HG02970 (cell line): ENCODE data around the gene LEP.

Experiments used
- ATAC-seq: cut with Tn5 transposase; IDR thresholded peaks from one replicate; pipeline ENCODE4 v1.9.1; 2021; ENCODE audit warnings: mild to moderate bottlenecking, moderate library complexity, moderate number of reproducible peaks; ENCODE audit not compliant: unreplicated experiment, low FRiP score

The LEP gene

DNA sequence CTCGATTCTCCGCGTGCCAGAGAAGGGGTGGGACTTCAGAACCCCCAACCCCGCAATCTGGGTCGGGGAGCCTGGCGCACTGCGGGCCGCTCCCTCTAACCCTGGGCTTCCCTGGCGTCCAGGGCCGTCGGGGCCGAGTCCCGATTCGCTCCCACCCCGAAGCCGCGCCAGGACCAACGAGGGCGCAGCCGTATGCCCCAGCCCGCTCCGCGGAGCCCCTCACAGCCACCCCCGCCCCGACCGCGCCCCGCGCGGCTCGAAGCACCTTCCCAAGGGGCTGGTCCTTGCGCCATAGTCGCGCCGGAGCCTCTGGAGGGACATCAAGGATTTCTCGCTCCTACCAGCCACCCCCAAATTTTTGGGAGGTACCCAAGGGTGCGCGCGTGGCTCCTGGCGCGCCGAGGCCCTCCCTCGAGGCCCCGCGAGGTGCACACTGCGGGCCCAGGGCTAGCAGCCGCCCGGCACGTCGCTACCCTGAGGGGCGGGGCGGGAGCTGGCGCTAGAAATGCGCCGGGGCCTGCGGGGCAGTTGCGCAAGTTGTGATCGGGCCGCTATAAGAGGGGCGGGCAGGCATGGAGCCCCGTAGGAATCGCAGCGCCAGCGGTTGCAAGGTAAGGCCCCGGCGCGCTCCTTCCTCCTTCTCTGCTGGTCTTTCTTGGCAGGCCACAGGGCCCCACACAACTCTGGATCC, at the start of gene LEP:
Gene LEP (plus strand): TSS at position 583 of the 691 bp plus-strand sequence. CDS start 10,741 bp downstream, outside the sequence.
- ATAC-seq: no peak

DNA sequence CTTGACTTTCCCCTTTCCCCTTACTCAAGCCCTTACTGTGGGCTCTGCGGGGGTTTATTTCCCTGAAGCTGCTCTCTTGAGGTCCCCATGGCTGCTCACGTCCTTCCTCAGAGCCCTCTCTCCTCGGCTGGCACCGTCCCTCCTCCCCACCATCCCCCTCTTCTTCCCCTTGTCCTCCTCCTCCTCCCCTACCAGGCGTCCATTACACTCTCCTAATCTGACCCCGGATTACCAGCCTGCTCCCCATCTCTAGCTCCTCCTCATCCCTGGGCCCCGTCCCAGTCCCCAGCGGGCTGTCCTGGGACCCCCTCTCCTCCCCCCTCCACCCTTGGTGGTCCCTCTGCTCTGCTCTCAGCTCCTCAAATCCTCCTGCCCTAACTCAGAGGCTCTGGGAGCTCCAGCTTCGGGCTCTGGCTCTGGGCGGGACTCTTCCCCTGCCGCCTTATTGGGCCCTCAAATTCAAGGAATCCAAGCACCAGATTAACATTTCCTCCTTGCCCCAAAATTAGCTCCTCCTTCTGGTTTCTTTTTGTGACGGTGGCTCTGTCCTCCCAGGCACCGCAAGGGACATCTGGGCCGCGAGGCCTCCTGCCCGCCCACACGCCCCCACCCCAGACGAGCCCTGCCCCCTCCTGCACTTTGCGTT, 48.5 kb upstream of the LEP start:
- no peak for ATAC-seq

DNA sequence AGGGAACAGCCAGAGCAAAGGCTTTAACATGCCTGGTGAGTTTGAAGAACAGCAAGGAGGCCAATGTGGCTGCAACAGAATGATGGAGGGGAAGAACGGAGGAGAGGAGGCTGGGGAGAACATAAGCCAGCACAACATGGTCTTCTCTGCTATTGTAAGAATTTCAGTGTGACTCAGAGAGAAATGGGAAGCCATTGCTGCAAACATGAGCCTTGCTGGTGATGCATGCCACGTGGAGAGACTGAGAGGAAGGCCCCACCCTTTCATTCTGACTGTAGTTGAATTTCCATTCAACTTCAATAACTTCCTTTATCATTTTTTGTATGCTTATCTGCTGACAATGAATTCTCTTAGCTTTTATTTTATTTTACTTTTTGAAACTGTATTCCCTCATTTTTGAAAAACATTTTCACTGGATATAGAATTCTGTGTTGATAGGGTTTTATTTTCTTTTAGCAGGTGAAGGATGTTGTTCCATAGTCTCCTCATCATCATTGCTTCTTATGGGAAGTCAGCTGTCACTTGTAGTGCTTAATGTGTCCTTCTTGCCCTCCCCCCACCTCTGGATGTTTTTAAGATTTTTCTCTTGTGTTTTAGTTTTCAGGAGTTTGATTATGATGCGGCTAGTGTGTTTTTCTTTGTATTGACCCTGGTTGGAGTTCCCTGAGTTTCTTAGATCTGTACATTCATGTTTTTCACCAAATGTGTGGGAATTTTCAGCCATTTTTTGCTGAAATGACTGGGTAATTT, 46.4 kb upstream of the LEP start:
- ATAC-seq: no peak

DNA sequence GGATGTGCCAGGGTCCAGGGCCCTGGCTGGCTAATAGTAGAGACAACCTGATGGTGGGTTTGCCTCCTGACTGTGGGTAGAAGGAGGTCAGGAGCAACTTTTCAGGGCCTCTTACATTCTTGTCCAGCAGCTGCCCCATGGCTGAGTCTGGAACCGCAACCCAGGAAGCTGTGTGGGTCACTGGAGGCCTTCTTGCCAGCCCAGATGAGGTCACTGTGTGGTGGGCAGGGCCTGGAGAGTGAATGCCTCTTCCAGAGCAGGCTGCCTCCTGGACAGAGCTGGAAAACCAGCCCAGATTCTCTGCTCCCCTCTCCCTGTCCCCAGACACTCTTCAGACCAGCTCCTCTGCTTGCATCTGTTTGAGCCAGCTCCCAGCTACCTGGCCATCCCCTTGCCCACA, 43.5 kb upstream of the LEP start:
- no peak for ATAC-seq

DNA sequence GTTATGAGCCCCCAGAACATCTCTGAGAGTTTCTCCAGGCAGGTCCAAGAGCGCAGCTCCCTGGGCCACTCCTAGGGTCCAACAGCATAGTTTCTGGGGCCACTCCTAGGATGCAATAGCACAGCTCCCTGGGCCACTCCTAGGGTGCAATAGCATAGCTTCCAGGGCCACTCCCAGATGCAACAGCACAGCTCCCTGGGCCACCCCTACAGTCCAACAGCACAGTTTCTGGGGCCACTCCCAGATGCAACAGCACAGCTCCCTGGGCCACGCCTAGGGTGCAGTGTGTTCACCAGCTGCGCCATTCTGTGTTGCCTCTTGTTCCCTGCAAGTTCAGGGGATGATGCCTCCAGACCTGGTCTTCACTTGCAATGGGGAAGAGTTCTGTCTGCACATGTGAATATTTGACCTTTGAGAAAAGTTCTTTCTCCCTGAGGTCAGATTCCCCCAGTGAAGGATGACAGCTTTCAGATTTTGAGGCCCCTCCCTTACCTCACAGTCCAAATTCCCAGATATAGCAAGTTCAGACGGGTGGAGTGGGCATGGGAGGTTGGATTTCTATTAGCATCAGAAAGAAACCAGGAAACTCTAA, 43.0 kb upstream of the LEP start:
- ATAC-seq: no peak

DNA sequence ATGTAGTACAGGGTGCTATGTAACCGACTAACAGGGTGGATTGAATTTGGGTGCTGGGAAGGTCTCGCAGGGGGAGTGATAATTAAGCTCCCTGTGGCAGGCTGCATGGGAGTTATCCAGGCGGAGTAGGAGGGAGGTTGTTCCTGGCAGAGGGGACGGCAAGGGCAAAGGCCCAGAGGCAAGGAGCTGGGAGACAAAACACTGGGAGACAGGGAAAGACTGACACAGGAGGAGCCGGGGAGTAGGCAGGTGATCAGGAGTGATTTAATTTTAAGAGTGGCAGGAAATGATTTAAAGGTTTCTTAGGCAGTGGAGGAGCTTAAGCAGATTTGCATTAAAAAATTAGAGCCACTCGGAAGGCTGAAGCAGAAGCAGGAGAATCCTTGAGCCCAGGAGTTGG, 40.7 kb upstream of the LEP start:
- no peak for ATAC-seq

DNA sequence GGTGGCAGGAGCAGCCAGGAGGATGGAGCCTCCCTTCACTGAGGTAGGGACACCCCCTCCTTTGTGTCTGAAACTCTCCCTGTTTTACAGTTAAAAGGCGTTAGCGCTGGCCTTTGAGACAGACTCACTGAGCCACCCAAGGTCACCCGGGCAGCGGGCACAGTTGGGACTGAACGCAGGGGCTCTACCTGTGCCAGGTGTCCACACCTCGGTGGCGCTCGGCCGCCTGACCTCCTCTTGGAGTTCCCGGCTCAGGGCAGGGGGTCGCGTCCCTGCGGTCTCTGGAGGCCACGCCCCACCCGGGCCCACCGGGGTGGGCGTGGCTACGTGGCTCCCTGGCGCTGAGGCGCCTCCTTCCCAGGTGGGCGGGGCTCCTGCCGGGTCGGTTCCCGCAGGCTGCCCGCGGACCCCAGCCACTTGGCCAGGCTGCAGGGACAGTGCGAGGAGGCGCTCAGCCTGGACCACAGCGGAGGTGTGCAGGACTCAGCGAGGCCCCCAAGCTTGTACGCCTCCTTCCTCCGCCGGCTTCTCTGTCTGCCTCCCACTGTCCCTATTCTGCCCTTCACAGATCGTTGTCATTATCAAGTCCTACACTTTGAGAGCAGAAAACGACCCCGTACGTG, 39.9 kb upstream of the LEP start:
- no peak for ATAC-seq

DNA sequence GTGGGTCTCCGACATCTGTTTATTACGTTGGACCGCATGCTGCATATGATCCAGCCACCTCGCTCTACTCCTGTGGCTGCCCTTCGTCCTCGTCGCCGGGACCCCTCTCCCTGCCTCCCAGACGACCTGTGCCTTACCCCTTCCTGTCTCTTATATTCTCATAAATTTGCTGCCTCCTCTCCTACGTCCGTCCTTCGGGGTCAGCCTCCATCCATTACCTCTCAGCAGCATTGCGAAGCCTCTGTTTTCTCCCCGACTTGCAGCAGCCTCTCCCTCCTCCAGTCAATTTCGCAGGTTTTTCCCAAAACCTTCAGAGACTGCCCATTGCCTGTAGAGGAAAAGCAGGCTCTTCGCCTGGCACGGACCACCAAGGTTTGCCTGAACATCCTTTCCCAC, 39.4 kb upstream of the LEP start:
- ATAC-seq: no peak

DNA sequence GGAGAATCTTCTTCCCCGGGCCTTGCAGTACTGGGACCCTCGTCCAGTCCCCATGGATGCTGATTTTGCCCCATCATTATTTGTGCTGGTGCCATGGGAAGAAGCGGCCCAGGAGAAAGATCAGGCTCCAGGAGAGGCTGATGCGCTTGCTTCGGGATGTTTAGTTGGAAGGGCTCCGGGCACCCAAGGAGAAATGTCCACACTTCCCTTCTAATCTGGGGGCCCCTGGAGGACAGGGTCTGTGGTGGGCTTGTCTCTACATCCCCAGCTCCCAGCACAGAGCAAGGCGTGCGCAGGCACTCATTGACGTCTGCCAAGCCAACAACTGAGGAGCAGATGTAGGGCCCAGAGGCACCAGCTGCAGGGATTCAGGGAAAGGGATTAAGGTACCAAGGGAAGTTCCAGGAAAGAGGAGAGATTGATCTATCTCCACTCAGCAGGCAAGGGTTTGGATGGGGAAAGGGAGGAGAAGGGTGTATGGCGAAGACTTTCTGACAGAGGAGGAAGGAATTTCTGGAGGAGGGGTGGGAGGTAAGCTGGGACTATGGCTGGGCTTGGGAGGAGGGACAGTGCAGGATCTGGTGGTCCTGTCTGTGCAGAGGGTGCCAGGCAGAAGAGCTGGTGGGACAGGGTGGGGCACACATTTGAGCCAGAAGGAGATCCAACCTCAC, 38.7 kb upstream of the LEP start:
- no peak for ATAC-seq

DNA sequence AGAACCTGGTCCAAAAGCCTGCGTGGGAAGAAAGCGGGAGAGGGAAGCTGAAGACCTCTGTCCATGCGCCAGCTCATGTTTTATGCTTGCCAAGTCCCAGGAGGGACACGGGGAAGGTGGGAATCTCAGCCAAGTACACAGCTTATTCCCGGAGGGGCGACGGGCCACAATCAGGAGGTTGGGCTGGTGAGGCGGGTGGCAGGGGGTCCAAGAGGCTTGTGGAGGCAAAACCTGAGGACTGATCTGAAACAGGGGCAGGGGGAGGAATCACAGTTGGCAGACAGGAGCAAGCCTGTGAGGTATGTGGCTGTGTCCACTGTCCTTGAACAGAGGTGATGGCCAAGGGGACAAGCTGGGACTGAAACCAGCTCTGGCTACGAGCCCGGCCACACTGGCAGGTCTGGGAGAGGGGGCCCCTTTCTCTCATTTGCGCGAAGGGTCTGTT, 38.0 kb upstream of the LEP start:
- ATAC-seq: no peak

DNA sequence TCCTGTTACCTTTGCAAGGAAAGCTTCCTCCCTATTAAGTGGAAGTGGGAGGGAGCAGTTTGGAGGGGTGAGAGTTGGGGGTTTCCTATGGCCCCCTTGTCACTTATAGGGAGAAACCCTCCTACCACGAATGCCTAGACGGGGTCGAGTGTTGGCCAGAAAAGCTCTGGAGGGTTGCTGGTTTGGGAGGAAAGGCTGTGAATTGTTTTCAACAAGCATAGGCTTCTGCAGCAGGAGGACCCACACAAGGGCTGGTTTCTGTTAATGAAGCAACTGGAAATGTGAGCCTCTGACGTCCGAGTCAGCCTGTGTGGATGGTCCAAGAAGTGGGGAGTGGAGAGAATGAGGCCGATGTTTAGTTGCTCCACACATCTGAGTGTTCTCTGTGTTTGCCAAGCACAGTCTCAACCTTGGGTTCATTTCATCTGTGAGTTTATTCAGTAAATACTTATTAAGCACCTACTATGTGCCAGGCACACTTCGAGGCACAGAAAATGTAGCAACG, 37.3 kb upstream of the LEP start:
- no peak for ATAC-seq

DNA sequence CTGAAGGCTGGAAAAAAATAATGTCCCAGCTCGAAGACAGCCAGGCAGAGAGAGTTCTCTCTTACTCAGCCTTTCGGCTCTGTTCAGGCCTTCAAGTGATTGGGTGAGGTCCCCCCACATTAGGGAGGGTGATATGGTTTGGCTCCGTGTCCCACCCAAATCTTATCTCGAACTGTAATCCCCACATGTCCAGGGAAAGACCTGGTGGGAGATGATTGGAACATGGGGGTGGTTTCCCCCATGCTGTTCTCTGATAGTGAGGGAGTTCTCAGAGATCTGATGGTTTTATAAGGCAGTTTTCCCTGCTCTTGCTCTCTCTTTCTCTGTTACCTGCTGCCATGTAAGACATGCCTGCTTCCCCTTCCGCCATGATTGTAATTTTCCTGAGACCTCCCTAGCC, 36.6 kb upstream of the LEP start:
- no peak for ATAC-seq

DNA sequence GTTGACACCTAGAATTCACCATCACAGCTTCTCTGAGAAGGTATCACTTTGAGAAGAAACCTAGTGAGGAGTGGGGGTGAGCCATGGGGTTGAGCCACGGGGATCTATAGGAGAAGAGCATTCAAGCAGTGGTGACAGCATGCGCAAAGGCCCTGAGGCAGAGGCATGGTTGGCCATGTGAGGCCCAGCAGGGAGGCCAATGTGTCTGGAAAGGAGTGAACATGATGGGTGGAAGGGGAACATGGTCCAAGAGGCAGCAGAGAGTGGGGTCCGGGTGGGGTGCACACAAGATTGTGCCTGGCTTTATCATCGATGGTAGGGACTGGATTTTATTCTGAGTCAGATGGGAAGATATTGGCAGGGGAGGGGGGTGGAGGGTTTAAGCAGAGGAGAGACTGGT, 36.0 kb upstream of the LEP start:
- no peak for ATAC-seq

DNA sequence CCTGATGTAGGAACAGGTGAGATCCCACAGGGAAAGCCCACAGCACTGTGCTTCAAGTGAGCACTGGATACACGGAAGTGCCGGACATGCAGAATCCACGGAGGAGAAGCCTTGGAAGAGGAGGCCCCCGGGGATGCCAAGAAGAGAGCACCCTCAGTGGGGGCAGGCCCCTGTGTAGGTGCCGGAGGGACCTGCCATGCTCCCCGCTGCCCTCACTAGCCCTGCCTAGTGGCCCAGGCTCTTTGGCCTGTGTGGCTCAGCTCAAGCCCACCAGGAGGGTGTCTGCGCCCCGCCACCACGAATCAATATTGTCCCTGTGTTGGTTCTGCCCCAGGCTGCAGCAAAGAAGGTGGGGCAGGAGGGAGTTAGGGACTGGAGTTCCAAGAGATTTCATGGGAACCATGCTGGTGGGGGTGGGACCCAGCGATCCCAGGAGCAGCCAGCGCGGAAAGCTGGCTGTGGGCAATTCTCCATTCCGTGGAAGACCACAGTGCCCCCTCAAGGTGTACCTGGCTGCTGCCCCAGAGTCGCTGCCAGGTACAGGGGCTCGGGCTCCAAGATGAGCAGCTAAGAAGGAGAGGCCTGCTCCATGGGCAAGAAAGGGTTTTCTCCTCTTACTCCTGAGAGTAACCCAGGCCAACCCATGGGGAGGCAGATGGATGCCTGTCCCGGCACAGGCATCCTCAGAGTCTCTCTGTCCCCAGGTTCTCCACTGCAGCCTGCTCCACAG, 34.9 kb upstream of the LEP start:
- no peak for ATAC-seq

DNA sequence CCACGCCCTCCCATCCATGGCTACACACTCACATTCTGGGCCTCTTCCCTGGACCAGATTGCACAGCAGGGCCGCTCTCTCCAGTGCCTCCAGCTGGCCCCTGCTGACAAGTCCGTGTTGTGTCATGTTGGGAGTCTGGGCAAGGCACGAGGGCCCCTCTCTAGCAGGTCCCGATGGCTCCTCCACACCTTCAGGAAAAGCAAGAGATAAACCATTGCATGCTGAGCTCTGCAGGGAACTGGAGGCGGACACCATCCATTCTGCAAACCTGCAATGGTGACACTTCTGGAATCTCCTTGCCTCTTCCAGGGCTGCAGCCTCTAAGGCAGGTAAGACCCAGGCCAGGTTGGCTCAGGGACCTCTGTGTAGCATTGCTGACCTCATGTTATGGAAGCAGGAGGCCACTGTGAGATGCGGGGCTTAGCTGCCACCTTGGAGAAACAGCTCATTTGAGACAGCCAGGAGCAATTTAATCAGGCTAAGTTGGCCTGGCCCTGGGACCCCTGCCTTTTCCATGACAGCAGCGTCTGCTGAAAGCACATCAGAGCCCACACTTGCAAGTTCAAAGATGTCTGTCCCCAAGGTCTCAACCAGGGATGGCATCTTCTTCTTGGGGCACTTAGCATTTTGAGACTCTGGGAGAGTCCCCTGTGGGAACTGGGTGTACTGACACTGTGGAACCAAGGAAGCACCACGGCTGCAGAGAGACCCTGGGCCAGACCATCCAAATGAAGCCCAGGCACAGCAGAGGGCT, 34.2 kb upstream of the LEP start:
- no peak for ATAC-seq

DNA sequence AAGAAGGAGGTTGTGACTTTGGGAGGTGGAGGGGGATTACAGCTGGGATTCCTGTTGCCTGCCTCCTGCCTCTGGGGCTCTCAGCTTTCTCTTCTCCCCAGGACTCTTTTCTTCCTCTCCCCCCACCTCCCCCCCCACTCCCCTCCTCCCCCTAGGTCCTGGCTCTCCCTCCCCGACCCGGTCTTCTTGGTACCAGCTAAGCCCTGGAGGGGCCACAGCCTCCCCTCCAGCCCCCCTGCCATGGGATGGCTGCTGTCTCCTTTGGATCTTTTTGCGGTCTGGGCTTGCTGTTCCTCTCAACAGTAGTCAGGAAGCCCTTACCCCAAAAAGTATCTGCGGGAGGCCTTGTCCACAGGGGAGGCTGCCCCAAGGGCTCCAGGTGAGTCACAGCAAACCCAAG, 33.5 kb upstream of the LEP start:
- ATAC-seq: no peak

DNA sequence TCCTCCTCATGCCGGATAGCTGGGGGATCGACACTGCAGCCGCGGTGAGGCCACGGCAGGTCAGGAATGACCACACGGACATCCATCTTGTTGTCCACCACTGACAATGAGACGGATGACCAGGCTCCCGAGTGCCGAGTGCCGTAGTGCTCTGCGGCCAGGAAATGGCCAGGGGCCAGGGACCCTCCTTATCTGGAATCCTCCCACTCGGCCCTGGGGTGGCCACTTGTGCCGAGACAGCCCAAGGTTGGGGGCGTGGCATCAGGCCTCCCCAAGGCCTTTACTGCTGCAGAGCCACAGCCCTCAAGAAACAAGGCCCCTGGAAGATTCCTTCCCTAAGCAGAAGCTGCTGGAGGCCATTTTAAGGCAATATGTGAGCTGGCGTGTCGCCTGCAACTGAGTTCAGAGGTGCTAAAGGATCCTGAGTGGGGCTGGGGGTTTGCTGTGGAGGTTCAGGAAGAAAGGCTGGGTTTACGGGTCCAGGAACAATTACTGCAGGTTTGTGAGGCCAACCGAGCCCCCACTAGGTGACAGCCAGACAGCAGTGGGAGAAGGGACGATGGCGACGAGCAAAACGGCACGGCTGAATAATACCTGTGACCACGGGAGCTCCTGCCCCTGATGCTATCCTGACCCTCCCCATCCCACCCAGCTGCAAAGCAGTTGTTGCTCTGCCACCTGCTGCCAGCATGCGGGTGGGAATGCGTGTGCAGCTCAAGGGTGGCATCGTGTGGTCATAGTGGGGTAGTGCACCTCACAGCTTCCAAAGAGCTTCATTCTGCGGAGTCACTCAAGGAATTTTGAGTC, 31.6 kb upstream of the LEP start:
- ATAC-seq: peak; percentile 60

DNA sequence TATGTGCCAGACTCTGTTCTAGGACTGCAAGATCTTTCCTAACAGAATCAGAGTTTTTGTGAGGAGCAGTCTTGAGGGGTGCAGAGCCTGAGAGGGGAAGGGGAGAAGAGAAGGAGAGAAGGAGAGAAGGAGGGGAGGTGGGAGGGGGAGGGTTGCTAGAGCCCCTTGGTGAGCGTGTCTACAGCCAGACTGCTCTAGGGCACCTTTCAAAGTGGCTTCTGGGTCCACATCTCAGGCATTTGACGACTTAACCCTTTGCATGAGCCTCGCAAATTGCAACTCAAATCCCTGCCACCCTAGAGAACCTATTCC, 31.1 kb upstream of the LEP start:
- ATAC-seq: no peak
